ENCODE data around the gene CD82. TPM values are rescaled to one million over a fixed set of nuclear protein-coding genes. Genes with fewer than 3 reads are reported as not detected.

Gene CD82
- polyA plus RNA-seq, 1 donor (not counting 4 experiments of a cell fraction or from before 2014, with no cell fraction given), result 118 TPM

DNA sequence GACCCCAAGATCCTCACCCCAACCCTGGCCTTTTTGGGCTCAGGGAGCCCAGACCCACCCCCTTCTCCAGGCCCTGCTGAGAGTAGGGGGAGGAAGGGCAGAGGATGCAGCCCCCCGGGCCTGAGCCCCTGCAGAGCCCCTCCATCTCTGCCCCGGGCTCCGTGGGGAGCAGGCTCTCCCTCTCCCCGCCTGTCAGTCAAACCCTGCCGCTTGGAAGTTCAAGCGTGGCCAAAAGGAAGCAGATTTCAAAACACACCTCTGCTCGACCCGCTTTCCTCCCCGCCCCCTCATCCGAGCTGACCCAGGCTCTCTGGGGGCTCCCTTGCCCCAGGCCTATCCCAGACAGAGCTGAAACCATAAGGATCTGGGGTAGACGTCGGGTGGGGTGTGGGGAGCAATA, 39.0 kb upstream of the CD82 start:
- DNase-seq (ENCODE audit: low read depth, low spot score) (no peak), FAIRE-seq (no peak)
- no peak overlapping the region for H3K4me2 ChIP-seq (ENCODE audit: control insufficient read depth, extremely low read depth, insufficient read depth, low read depth, low read length)
- no peak overlapping the region for H3K9ac ChIP-seq (ENCODE audit: control insufficient read depth, extremely low read depth, insufficient read depth, low read length)
- no peak for TF ChIP-seq EZH2 (IDR thresholded peaks at IDR 0.05; ENCODE audit: low read length)
- TF ChIP-seq, protein P1, sequence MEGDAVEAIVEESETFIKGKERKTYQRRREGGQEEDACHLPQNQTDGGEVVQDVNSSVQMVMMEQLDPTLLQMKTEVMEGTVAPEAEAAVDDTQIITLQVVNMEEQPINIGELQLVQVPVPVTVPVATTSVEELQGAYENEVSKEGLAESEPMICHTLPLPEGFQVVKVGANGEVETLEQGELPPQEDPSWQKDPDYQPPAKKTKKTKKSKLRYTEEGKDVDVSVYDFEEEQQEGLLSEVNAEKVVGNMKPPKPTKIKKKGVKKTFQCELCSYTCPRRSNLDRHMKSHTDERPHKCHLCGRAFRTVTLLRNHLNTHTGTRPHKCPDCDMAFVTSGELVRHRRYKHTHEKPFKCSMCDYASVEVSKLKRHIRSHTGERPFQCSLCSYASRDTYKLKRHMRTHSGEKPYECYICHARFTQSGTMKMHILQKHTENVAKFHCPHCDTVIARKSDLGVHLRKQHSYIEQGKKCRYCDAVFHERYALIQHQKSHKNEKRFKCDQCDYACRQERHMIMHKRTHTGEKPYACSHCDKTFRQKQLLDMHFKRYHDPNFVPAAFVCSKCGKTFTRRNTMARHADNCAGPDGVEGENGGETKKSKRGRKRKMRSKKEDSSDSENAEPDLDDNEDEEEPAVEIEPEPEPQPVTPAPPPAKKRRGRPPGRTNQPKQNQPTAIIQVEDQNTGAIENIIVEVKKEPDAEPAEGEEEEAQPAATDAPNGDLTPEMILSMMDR (optimal IDR thresholded peaks at IDR 0.05 in 1 of 3, IDR thresholded peaks at IDR 0.05 in 1 of 3, conservative IDR thresholded peaks at IDR 0.05 in 1 of 3; ENCODE audit: extremely low read depth in 1 of 3, insufficient read depth in 2 of 3, low read length in 3 of 3), result no peak
- no peaks in the 10 kb centered on the region for H3K36me3 ChIP-seq (ENCODE audit: control insufficient read depth in 2 of 2, extremely low read depth in 1 of 2, insufficient read depth in 2 of 2, low read length in 2 of 2)
- no peak overlapping the region for H3K4me3 ChIP-seq (ENCODE audit: control insufficient read depth in 2 of 3, extremely low read depth in 1 of 3, insufficient read depth in 2 of 3, low read depth in 1 of 3, low read length in 3 of 3)
- peaks cover 11% of the 10 kb centered on the region for H3K27me3 ChIP-seq (ENCODE audit: control insufficient read depth, extremely low read depth, insufficient read depth, low read length)
- no peaks in the 10 kb centered on the region for H3K4me1 ChIP-seq (ENCODE audit: control insufficient read depth, extremely low read depth, insufficient read depth, low read length)
- dilution Hi-C loops (cut with MboI; ENCODE audit: extremely low pct_ligation_motif_present, low sequenced_read_pairs), result no loop called here
- no peaks in the 10 kb centered on the region for H3K9me3 ChIP-seq (ENCODE audit: control insufficient read depth, low read depth, low read length)
- no peaks in the 10 kb centered on the region for H3K79me2 ChIP-seq (ENCODE audit: control insufficient read depth, insufficient read depth, low read length)
- no peak overlapping the region for H2AFZ ChIP-seq (ENCODE audit: control insufficient read depth, low read length)
- H3K27ac ChIP-seq (ENCODE audit: control insufficient read depth, insufficient read depth, low read length), result no peak overlapping the region
- H4K20me1 ChIP-seq (ENCODE audit: control insufficient read depth, extremely low read depth, insufficient read depth, low read length), result no peaks in the 10 kb centered on the region
- no peaks in the 10 kb centered on the region for H3K9me1 ChIP-seq (ENCODE audit: control insufficient read depth, extremely low read depth, insufficient read depth, low read length)

DNA sequence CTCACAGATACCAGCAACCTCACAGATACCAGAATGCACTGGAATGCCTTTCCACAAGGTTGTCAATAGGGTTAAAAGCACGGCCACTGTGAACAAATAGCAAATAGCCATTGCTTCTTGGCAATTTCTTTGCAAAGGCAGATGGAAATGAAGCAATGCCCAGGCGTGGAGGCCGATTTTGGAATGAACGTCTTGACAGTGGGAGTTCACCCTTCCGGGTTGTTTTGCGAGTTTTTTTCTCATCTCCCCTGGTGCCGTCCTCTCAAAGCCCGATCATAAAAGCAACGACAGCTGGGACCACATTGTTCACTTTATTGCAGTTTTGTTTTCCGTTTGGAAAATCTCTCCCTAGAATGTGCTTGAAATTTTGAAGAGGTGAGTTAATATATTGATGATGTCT, 38.0 kb upstream of the CD82 start:
- TF ChIP-seq, protein P1 (optimal IDR thresholded peaks at IDR 0.05 in 1 of 3, IDR thresholded peaks at IDR 0.05 in 1 of 3, conservative IDR thresholded peaks at IDR 0.05 in 1 of 3; ENCODE audit: extremely low read depth in 1 of 3, insufficient read depth in 2 of 3, low read length in 3 of 3), result no peak
- TF ChIP-seq EZH2 (IDR thresholded peaks at IDR 0.05; ENCODE audit: low read length), result no peak
- FAIRE-seq, result no peak
- H3K27ac ChIP-seq (ENCODE audit: control insufficient read depth, insufficient read depth, low read length), result no peak overlapping the region
- H2AFZ ChIP-seq (ENCODE audit: control insufficient read depth, low read length), result no peak overlapping the region
- dilution Hi-C loops (cut with MboI; ENCODE audit: extremely low pct_ligation_motif_present, low sequenced_read_pairs), result no loop called here
- no peaks in the 10 kb centered on the region for H3K9me3 ChIP-seq (ENCODE audit: control insufficient read depth, low read depth, low read length)
- no peak overlapping the region for H3K4me3 ChIP-seq (ENCODE audit: control insufficient read depth in 2 of 3, extremely low read depth in 1 of 3, insufficient read depth in 2 of 3, low read depth in 1 of 3, low read length in 3 of 3)
- H3K79me2 ChIP-seq (ENCODE audit: control insufficient read depth, insufficient read depth, low read length), result no peaks in the 10 kb centered on the region
- no peaks in the 10 kb centered on the region for H3K4me1 ChIP-seq (ENCODE audit: control insufficient read depth, extremely low read depth, insufficient read depth, low read length)
- H3K4me2 ChIP-seq (ENCODE audit: control insufficient read depth, extremely low read depth, insufficient read depth, low read depth, low read length), result no peak overlapping the region
- no peaks in the 10 kb centered on the region for H4K20me1 ChIP-seq (ENCODE audit: control insufficient read depth, extremely low read depth, insufficient read depth, low read length)
- H3K27me3 ChIP-seq (ENCODE audit: control insufficient read depth, extremely low read depth, insufficient read depth, low read length), result peaks cover 13% of the 10 kb centered on the region
- no peaks in the 10 kb centered on the region for H3K36me3 ChIP-seq (ENCODE audit: control insufficient read depth in 2 of 2, extremely low read depth in 1 of 2, insufficient read depth in 2 of 2, low read length in 2 of 2)
- H3K9me1 ChIP-seq (ENCODE audit: control insufficient read depth, extremely low read depth, insufficient read depth, low read length), result no peaks in the 10 kb centered on the region
- DNase-seq (ENCODE audit: low read depth, low spot score), result no peak
- no peak overlapping the region for H3K9ac ChIP-seq (ENCODE audit: control insufficient read depth, extremely low read depth, insufficient read depth, low read length)
